SKM-1 treated with dmso at 0.1 percent for 144 hours (cell line): Measurements from ENCODE around the gene RTL1.

ENCODE experiments used
- DNase-seq: peaks from one replicate; lab custom pipeline; 2025; ENCODE audit not compliant: unreplicated experiment; lab: John Stamatoyannopoulos, UW

RTL1 gene

GRCh38 chr14:100836941-100837804, 66.3 kb downstream of the RTL1 start:
- no peak for DNase-seq

GRCh38 chr14:100836311-100836805, 67.2 kb downstream of the RTL1 start:
- no peak for DNase-seq

- no peak for DNase-seq
These were observed 67.8 kb downstream of the RTL1 start for GRCh38 chr14:100835548-100836310.

- DNase-seq, result no peak
These were observed 68.6 kb downstream of the RTL1 start for GRCh38 chr14:100834794-100835547.

GRCh38 chr14:100834082-100834793, 69.3 kb downstream of the RTL1 start:
- DNase-seq, result no peak

GRCh38 chr14:100832311-100832960, 71.1 kb downstream of the RTL1 start:
- no peak for DNase-seq

GRCh38 chr14:100830681-100831080, 72.8 kb downstream of the RTL1 start:
- no peak for DNase-seq
